DMS79 (cell line): Measurements from ENCODE around the gene DLG2.

ENCODE experiments used
- DNase-seq: peaks from one replicate; lab custom pipeline; 2025; lab: John Stamatoyannopoulos, UW

The DLG2 gene

GRCh38 chr11:83847467-83848034 is 1779.6 kb downstream of the DLG2 start:
- no peak for DNase-seq

- no peak for DNase-seq
These were observed 1781.3 kb downstream of the DLG2 start for GRCh38 chr11:83845797-83846196.

DNA sequence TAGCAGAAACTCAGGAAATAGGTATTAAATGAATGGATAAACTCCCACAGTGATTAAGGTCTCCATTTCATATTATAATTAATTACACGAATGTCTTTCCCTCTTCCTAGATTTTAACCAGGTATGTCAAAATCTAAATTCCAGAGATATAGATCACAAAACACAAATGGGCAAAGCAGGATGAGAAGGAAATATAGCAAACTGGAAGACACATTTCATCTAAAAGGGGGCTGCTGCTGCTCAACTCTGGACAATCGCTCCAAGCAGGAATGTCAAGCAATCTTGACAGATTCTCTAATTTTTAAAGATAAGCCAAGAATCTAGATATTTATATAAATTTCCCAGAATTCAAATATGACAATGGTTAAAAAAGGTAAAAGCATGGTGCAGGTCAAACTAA is 1786.8 kb downstream of the DLG2 start:
- no peak for DNase-seq

GRCh38 chr11:83836883-83837654 is 1790.1 kb downstream of the DLG2 start:
- no peak for DNase-seq

- DNase-seq = no peak
These were observed 1791.1 kb downstream of the DLG2 start for GRCh38 chr11:83836065-83836464.

- DNase-seq = no peak
These were observed 1791.7 kb downstream of the DLG2 start for GRCh38 chr11:83835423-83835822.

DNA sequence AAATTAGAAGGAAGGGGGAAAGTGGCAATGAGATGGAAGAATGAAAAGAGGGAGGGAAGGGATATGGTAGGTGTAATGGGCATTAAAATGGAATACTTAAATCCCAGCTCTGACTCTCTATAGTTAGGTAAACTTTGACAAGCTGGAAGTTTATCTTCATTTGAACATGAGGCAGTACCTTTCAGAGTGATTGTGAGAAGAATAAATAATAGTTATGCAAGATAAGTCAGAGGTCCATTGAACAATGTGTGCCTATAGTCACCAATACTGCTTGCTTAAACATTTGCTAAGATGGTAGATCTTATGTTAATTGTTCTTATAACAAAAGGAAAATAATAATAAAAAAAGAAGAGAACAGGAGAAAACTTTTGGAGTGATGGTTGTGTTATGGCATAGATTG is 1795.2 kb downstream of the DLG2 start:
- no peak for DNase-seq

DNA sequence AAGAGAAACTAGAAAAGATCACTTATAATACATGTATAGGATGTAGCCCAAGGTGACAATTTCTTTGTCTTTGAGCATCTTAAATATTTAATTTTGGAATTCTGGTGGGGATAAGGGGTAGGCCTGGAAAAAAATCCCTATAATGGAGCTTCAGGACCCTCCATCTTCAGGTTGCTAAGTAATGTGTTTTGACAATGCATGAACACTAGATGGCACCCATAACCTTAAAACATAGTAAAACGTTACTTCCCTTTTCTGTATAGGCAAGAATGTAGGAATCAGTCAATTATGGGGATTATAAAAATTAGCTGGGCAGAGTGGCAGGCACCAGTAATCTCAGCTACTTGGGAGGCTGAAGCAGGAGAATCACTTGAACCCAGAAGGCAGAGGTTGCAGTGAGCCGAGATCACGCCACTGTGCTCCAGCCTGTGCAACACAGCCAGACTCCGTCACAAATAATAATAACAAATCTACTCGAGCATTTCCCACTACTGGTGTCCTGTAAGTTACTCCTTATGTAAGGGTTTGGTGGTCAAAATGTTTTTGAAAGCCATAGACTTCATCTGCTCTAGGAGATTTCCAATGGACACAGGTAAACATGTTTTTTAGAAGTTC is 1799.1 kb downstream of the DLG2 start:
- no peak for DNase-seq

GRCh38 chr11:83827520-83827919 is 1799.6 kb downstream of the DLG2 start:
- DNase-seq = no peak

GRCh38 chr11:83826078-83826477 is 1801.1 kb downstream of the DLG2 start:
- DNase-seq = no peak

DNA sequence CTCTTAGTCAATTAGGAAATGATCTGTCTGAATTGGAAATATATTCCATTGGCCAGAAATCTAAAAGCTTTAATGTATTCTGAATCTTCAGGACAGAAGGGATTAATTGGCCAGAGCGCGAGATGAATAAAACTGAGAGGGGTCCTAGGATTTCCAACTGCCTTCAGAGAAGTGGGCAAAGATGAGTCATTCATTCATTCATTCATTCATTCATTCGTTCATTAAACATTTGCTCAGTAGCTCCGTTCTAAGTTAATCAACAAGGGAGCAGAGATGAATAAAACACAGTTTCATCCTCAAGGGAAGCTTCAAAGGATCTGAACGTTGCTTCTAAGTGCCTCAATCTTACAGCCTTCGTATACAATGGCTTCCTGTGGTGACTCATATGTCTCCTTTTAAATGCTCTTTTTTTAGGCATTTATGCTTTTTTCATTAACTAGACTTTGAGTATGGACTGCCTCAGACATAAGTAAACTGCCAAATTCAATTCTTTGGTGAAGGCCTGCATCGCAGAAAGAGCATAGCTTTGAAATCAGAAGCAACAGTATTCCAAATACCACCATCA is 1803.6 kb downstream of the DLG2 start:
- DNase-seq = no peak

DNA sequence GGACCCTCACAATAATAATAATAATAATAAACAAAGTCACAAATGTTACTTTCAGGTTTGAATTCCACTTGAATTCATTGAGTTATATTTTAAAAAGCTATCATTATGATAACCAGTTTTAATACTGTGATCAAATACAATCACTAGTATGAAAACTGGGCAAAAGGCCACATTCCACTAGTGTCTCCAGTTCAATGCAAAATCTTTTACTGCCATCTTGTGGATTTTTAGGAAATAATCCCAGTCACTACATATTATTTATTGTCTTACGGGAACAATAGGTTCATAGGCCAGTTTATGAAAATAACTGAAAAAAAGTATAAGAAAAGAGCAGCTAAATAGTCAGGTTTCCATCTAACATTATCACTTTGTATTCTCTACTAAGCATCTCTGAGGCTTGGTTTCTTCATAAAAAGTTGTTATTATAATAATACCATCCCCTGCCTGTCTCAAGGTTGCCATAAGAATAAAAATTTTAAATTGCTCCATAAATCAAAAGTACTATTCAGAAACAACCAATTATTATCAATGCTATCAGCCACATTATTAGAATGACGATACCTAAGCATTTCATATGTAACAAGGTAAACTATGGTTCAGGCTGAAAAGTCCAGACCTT is 1807.1 kb downstream of the DLG2 start:
- peak; percentile 2 for DNase-seq

GRCh38 chr11:83818349-83818748 is 1808.8 kb downstream of the DLG2 start:
- DNase-seq = no peak

GRCh38 chr11:83816572-83817187 is 1810.5 kb downstream of the DLG2 start:
- no peak for DNase-seq

DNA sequence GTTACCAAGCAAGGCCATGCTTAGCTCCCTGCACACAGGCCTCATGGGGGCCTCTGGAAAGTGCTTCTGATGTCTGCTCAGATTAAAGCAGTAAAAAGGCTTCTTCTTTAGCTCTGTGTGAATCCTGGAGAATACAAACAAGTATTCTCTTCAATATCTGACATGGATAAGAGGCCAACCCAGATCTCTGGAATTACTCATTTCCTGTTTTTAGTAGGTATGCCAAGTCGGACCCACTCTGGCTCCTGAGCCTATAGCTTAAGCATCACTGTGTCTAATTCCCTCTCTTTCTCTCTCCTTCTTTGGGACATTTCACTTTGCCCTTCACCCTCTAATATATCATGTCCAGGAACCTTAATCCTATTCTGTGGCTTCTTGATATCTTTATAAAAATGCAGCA is 1811.4 kb downstream of the DLG2 start:
- no peak for DNase-seq

DNA sequence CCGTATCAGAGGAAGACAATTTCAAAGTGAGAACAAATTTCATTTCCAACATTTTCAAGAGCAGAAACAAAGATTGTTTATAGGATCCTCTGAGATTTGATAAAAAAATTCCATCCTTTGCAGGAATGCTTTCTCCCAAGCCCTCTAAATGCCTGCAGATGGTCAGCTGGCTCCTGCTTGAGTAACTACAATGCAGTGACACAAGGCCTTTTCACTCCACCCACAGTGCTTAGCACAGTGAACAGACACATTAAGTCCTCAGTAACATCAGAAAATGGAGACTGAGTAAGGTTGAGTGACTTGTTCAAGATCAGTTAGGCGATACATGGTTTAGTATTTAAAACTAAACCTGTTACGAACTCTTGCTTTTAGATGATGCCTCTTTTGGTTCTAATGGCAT is 1813.8 kb downstream of the DLG2 start:
- no peak for DNase-seq

- DNase-seq = no peak
These were observed 1817.9 kb downstream of the DLG2 start for GRCh38 chr11:83809274-83809673.

GRCh38 chr11:83801799-83802198 is 1825.3 kb downstream of the DLG2 start:
- DNase-seq = no peak

- no peak for DNase-seq
These were observed 1833.8 kb downstream of the DLG2 start for GRCh38 chr11:83793310-83793709.

DNA sequence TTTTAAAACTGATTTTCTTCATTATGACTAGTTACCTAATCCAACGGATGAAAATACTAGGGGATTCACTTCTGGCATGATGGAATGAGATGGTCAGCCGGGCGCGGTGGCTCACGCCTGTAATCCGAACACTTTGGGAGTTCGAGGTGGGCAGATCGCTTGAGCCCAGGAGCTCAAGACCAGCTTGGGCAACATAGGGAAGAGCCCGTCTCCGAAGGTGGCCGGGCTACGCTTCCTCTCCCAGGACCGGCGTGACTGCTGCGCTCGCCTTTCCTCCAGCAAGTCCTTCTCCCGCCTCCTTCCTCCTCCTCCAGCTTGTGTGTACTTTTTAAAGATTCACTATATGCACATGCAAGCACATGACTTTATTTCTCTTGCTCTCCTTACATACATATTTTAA is 1835.6 kb downstream of the DLG2 start:
- DNase-seq = no peak

GRCh38 chr11:83785942-83786341 is 1841.2 kb downstream of the DLG2 start:
- DNase-seq = no peak

DNA sequence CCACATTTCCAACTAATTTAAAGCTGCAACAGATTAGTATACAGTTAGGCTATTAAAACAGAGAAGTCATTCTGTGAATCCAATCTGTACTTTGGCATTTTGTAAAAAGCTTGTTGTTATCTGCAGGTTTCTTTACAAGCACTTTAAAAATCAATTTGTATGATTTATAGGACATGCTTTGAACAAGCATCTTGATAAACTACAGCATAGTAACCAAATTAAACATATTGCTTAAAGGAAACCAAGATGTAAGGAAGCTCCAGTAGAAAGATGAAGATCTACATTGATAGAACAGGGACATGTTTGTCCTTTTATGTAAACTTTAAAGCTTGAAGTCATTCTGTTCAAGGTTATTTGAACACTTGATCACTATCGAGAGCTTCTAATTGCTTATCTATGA is 1842.7 kb downstream of the DLG2 start:
- DNase-seq = no peak
